Mucosa of stomach (tissue), 1 donor: ENCODE data around the gene STARD13.

Source experiments
- H3K27me3 ChIP-seq: one replicate; pipeline ENCODE4 v1.7.0; 2013; ENCODE audit warnings: mild to moderate bottlenecking, low read length; ENCODE audit not compliant: control insufficient read depth, insufficient read depth
- H3K36me3 ChIP-seq: one replicate; pipeline ENCODE4 v1.7.0; 2013; ENCODE audit warnings: low read length; ENCODE audit not compliant: control insufficient read depth, insufficient read depth
- H3K4me1 ChIP-seq: one replicate; pipeline ENCODE4 v1.7.0; 2013; ENCODE audit warnings: mild to moderate bottlenecking, low read length; ENCODE audit not compliant: control insufficient read depth, insufficient read depth
- H3K4me3 ChIP-seq: one replicate; pipeline ENCODE4 v1.7.0; 2013; ENCODE audit warnings: low read length
- H3K9ac ChIP-seq: one replicate; pipeline ENCODE4 v1.7.0; 2013; ENCODE audit warnings: mild to moderate bottlenecking, low read length, moderate library complexity
- H3K9me3 ChIP-seq: one replicate; pipeline ENCODE4 v1.7.0; 2013; ENCODE audit warnings: mild to moderate bottlenecking, low read length, moderate library complexity; ENCODE audit not compliant: control insufficient read depth
- donor health status: Pancreatic carcinoma.

The STARD13 gene

DNA sequence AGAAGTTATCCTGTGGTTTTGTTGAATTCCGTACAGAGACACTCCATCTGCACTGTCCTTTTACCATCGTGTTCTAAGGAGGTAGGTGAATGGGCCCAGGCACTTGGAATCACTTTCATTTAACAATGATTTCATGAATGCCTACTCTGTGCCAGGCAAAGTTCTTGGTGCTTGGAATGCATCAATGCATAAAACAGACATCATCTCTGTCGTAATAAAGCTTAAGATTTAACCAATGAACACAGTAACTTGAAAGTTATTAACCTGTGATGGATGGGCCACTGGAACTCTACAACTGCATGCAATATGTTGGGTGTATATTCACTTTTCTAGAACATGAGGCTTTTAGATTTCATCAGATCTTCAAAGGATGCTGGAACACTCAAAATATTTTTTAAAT is 14.1 kb upstream of the STARD13 start:
- Histone ChIP-seq H3K9ac (no peak overlapping the region), H3K4me1 (peaks cover 7% of the 10 kb centered on the region), H3K27me3 (no peaks in the 10 kb centered on the region), H3K9me3 (no peaks in the 10 kb centered on the region), H3K36me3 (no peaks in the 10 kb centered on the region), H3K4me3 (no peak overlapping the region)

DNA sequence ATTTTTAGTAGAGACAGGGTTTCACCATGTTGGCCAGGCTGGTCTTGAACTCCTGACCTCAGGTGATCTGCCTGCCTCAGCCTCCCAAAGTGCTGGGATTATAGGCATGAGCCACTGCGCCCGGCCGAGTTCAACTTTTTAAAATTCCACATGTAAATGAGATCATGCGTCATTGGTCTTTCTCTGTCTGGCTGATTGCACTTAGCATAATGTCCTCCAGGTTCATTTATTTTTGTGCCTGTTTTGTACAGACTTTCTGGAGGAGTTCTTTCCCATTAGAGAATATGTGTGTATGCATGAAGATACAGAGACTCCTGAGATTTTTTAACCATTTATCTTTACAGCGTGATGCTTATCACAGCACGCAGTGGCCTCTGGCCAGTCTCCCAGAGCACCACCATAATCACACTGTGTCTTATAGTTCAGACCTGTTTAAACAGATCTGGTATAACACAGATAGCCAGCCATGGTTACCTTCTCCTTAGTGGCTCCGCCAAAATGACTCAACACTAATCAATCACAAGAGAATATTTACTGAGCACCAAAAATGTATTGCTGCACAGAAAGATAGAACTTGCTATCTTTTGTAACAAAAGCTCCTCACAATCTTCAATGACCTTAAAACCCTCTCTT is 11.4 kb upstream of the STARD13 start:
- H3K4me3 ChIP-seq: no peak overlapping the region
- H3K9me3 ChIP-seq: no peaks in the 10 kb centered on the region
- no peak overlapping the region for H3K9ac ChIP-seq
- peaks cover 11% of the 10 kb centered on the region for H3K4me1 ChIP-seq
- H3K27me3 ChIP-seq: no peaks in the 10 kb centered on the region
- no peaks in the 10 kb centered on the region for H3K36me3 ChIP-seq

DNA sequence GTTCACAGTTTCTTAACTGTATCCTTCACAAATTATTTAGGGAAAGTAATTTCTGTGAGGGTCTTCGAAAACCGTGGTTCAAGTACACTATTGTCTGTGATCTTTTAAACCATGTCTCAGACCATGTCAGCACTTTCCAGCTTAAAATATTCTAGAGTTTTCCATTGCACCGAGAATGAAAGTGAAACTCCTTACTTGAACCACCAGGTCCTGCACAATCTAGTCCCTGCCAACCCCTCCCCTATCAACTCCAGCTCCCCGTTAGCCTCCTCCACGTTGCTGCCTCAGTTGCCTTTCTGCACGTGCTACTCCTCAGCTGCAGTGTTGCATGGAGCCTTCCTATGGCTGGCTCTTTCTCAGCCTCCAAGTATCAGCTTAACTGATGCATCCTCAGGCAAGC is 7.2 kb upstream of the STARD13 start:
- H3K4me3 ChIP-seq: no peak overlapping the region
- no peaks in the 10 kb centered on the region for H3K27me3 ChIP-seq
- H3K9me3 ChIP-seq: no peaks in the 10 kb centered on the region
- no peak overlapping the region for H3K9ac ChIP-seq
- no peaks in the 10 kb centered on the region for H3K36me3 ChIP-seq
- H3K4me1 ChIP-seq: peaks cover 11% of the 10 kb centered on the region

- H3K9ac ChIP-seq: no peak overlapping the region
- no peaks in the 10 kb centered on the region for H3K27me3 ChIP-seq
- H3K9me3 ChIP-seq: no peaks in the 10 kb centered on the region
- no peak overlapping the region for H3K4me3 ChIP-seq
- peaks cover 3% of the 10 kb centered on the region for H3K4me1 ChIP-seq
- H3K36me3 ChIP-seq: no peaks in the 10 kb centered on the region
These were observed 4.9 kb upstream of the STARD13 start for GRCh38 chr13:33290421-33290965.

DNA sequence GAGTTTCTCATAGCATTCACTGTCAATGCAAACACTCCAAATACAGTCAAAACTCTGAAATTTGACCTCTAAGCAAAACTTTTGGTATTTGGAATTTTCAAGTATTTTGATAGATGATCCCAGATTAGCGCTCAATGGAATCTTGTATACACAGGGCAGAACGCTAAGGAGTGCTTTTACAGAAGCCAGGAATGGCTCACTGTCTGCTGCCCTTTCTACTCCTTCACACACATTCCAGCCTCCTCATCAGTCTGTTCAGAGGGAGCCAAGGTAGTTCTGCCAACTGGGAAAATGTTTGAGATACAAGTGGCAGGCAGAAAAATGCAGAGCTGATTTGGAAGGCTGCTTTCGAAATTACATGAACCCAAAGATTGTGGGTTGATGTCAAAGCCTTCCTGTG is 4.4 kb upstream of the STARD13 start:
- Histone ChIP-seq H3K9ac (no peak overlapping the region), H3K27me3 (no peaks in the 10 kb centered on the region)

GRCh38 chr13:33287142-33287882 is 1.8 kb upstream of the STARD13 start:
- Histone ChIP-seq H3K4me1 (no peaks in the 10 kb centered on the region), H3K9ac (no peak overlapping the region)

More for the DNA sequence above, 4.4 kb upstream of the STARD13 start:
- Histone ChIP-seq H3K4me1 (peaks cover 3% of the 10 kb centered on the region), H3K36me3 (no peaks in the 10 kb centered on the region), H3K9me3 (no peaks in the 10 kb centered on the region), H3K4me3 (no peak overlapping the region)

GRCh38 chr13:33286128-33286527 is 573 bp upstream of the STARD13 start:
- Histone ChIP-seq H3K9me3 (no peaks in the 10 kb centered on the region), H3K9ac (peak overlapping the region; percentile 76), H3K4me3 (peak overlapping the region; percentile 78), H3K4me1 (no peaks in the 10 kb centered on the region), H3K27me3 (no peaks in the 10 kb centered on the region), H3K36me3 (no peaks in the 10 kb centered on the region)

More at GRCh38 chr13:33287142-33287882, 1.8 kb upstream of the STARD13 start:
- Histone ChIP-seq H3K27me3 (no peaks in the 10 kb centered on the region), H3K4me3 (no peak overlapping the region), H3K9me3 (no peaks in the 10 kb centered on the region), H3K36me3 (no peaks in the 10 kb centered on the region)

GRCh38 chr13:33284916-33285315 is 639 bp downstream of the STARD13 start:
- peak overlapping the region; percentile 76 for H3K9ac ChIP-seq
- peaks cover 7% of the 10 kb centered on the region for H3K4me1 ChIP-seq
- no peaks in the 10 kb centered on the region for H3K27me3 ChIP-seq
- peak overlapping the region; percentile 78 for H3K4me3 ChIP-seq
- H3K9me3 ChIP-seq: no peaks in the 10 kb centered on the region
- H3K36me3 ChIP-seq: no peaks in the 10 kb centered on the region

DNA sequence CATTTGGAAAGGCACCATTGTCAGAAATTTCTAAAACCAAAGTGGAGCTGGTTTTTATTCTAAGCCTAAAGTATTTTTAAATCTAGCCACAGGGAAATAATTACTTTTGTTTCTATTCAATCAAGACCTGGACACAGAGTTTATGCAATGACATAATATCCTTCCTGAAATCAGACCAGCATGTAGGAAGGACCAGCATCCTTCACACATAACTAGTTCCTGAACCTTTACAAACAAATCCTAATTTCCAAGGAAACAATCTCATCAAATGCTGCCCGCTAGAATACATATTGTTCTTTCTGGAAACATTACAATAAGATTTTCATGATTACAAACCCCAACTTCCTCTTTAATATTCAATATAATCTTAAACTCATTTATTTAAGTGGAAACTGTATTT is 1.5 kb downstream of the STARD13 start:
- Histone ChIP-seq H3K4me1 (peaks cover 9% of the 10 kb centered on the region), H3K36me3 (no peaks in the 10 kb centered on the region), H3K9ac (no peak overlapping the region), H3K4me3 (no peak overlapping the region), H3K27me3 (no peaks in the 10 kb centered on the region), H3K9me3 (no peaks in the 10 kb centered on the region)

DNA sequence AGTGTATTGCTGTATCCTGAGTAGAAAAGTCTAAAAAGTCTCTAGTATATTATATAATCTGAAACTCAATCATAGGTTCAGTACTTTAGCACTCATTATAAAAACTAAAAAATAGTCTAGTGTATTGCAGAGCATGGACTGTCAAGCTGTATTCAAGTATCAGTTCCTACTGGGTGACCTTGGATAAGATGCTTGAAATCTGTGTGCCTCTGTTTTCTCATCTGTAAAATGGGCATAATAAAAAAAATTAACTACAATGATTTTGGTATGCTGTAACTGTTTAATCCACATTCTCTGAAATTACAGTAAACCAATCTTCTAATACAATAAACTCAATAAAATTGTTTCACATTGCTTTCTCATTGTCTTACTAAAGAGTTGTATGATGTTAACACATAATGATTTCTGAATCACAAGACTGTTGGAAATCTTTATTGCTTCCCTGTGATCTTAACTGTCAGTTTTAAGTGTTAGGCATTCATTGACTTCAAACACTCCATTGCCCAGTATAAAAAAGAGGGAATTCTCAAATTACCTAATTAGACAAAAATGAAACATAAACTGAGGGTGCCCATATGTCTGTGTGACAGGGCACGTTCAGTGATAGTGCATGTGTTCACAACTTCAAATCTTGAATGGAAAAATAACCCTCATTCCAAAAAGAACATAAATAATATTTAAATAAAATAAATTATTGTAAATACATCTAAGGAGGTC is 2.2 kb downstream of the STARD13 start:
- H3K36me3 ChIP-seq: no peaks in the 10 kb centered on the region
- H3K9ac ChIP-seq: no peak overlapping the region
- peaks cover 9% of the 10 kb centered on the region for H3K4me1 ChIP-seq
- no peak overlapping the region for H3K4me3 ChIP-seq
- no peaks in the 10 kb centered on the region for H3K27me3 ChIP-seq
- H3K9me3 ChIP-seq: no peaks in the 10 kb centered on the region

- no peaks in the 10 kb centered on the region for H3K9me3 ChIP-seq
- H3K4me3 ChIP-seq: no peak overlapping the region
- H3K4me1 ChIP-seq: peaks cover 9% of the 10 kb centered on the region
- H3K36me3 ChIP-seq: no peaks in the 10 kb centered on the region
- no peak overlapping the region for H3K9ac ChIP-seq
- H3K27me3 ChIP-seq: no peaks in the 10 kb centered on the region
These were observed 3.5 kb downstream of the STARD13 start for GRCh38 chr13:33281951-33282595.
